GM21360 (cell line): ENCODE results near the gene AFAP1L2.

Experiments used
- ATAC-seq: cut with Tn5 transposase; IDR thresholded peaks from one replicate; pipeline ENCODE4 v1.9.1; 2021; ENCODE audit warnings: mild to moderate bottlenecking, moderate library complexity; ENCODE audit not compliant: unreplicated experiment

AFAP1L2 gene

GRCh38 chr10:114316744-114317143 lies 87.6 kb downstream of the AFAP1L2 start:
- ATAC-seq = no peak

DNA sequence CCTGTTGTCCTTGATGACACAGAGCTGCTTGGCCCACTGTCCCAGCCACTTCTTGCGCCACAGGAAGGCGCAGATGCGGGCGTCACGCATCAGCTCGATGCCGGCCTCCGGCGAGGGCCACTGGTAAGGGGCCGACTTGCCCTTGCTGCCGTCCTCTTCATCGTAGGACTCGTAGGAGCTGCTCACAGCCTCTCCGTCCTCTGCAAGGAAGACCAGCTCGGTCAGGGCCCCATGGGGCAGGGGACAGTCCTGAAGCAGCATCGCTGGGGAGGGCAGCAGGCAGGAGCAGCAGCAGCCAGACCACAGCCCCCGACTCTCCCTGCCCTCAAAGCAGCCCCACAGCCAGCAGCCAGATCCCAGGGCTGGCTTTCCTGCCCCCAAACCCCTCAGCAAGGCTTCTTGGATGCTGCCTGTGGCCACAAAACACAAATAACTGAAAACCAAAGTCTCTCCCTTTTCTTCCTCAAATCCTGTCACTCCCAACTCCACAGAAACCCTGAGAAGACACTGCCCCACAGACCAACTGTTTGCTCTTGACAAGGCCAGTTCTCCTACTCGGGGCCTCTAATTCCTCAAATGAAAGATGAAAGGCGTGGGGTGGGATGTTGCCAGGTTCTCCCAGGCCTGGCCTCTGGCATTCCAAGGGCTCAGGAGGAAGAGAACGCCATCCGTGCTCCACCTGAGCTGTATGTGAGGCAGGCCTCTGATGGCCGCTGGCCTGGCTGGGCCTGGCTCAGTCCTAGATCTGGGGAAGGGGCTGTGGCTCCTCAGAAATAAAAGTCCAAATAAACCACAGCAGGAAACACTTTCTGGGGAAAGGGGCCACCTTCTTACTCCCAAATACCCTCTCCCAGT lies 88.5 kb downstream of the AFAP1L2 start:
- ATAC-seq = no peak

DNA sequence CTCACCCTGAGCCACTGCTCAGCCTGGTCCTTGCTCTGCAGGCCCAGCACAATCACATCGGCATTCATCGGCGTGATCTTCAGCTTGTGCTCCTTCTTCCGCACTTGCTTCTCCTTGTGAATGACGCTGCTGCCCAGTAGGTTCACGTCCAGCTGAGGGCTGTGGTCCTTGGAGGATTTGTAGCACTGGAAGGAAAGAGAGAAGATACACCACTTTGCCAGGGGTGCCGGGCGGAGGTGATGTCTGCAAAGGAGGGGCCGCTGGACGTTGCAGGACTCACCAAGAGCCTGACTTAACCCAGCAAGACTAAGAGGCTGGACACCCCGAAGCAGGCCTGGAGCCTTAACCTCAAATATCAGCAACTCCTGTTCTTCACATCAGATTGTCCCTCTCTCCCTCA lies 90.4 kb downstream of the AFAP1L2 start:
- no peak for ATAC-seq

DNA sequence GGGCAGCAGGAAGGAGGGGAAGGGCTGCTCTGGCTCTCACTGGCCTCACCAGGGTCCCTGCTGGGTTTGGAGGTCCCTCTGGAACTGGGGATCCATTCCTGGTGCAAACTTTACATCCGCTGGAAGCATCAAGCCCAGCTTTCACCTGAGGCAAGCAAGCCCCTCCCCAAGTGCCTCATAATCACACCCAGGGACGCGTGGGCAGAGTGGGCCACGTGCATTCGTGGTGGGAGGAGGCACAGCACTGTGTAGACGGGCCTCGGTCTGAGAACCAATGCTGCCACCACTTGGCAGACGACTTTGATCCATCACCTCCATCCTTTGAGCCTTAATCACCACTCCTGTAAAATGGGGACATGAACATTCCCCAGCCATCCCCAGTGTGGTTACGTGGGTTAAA lies 91.2 kb downstream of the AFAP1L2 start:
- no peak for ATAC-seq

DNA sequence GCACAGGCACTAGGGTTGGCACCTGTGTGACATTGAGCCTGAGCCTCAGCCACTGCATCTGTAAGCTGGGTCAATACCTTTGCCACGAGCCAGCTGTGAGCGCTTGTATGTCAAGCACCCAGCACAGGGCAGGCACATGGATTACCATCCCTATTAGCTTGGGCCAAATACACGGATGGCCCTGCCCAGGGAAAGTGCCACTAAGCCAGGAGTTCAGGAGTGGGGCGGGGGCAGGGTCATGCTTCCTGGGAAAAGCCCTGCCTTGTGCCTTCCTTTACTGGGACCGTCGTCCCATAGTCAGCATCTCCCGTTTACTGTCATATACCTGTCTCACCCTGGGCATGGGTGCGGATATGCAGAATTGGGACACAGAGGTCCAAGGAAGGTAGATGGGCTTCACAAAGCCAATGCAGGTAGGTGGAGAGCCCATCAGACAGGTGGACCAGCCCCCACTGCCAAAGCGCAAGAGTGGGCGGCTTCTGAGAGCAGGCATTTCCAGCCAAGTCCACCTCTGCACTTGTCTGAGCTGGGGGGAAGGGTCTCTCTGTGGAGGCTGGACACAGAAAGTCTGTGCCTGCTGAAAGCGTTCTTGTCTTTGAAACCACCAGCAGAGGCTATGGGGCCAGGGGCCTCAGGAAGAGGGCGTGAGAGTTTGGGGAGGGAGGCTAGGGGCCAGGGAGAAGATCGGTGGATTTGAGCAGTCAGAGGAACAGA lies 92.6 kb downstream of the AFAP1L2 start:
- ATAC-seq = no peak

GRCh38 chr10:114311023-114311422 lies 93.3 kb downstream of the AFAP1L2 start:
- ATAC-seq = no peak

DNA sequence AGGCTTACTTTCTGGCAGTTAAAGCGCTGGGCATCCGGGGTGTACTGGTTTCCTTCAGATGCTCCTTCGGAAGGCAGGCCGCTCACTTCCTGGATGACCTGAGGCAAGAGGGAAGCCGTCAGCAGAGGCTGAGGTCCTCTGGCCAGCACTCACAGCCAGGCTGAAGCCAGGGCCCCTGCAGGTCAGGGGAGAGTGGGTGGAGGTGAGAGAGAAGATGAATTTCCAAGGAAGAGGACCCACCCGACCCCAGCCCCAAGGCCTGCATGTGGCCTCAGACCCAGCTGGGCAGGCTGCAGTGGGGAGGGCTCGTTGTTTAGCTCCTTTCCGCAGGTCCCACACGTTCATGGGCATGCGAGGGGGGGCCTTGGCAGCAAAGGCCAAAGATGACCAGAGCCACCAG lies 94.0 kb downstream of the AFAP1L2 start:
- no peak for ATAC-seq

DNA sequence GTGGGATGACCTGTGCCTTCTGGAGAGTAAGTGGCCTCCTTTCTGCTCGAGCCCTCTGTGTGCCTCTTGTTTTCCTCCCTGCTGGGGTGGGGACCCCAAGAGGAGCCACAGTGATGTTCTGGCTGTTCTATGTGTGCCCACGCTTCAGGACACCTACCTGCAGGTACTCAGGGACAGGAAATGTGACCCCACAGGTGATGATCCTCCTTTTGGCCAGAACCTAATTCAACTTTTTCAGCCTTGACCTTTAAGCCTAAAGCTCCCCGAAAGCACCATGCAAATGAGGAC lies 95.0 kb downstream of the AFAP1L2 start:
- ATAC-seq = no peak

- ATAC-seq = no peak
Measured at GRCh38 chr10:114308531-114309363, 95.6 kb downstream of the AFAP1L2 start.

GRCh38 chr10:114307731-114308130 lies 96.6 kb downstream of the AFAP1L2 start:
- no peak for ATAC-seq

DNA sequence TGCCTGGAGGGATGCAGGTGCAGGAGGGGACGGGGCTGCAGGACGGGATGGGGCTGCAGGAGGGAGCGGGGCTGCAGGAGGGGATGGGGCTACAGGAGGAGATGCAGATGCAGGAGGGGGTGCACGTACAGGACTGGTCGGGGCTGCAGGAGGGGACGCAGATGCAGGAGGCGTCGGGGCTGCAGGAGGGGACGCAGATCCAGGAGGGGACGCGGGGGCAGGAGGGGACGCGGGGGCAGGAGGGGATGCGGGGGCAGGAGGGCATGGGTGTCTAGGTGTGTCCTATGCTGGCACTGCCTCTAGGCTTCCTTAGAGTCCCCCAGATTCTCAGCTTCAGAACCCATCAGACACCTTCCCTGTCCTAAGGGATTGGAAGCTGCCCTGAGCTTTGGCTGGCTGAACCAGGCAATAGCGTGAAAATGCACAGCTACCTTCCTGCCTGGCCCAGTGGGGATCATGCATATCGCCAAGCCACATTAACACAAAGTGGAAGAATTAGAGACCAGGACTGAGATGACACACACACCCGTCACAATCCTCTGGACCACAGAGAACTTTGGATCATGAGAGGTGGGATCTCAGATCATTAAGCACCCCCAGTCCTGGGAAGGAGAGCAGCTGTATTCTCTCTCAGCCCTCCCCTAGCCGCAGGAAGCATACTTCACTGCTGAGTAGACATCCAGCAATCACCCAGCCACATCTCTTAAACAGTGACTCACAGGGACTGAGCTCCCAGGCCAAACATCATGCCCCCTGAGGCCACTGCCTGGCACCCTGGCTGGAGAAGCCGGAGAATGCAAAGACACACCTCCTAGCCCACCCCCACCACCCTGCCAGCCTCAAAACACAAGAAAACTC lies 98.0 kb downstream of the AFAP1L2 start:
- no peak for ATAC-seq

DNA sequence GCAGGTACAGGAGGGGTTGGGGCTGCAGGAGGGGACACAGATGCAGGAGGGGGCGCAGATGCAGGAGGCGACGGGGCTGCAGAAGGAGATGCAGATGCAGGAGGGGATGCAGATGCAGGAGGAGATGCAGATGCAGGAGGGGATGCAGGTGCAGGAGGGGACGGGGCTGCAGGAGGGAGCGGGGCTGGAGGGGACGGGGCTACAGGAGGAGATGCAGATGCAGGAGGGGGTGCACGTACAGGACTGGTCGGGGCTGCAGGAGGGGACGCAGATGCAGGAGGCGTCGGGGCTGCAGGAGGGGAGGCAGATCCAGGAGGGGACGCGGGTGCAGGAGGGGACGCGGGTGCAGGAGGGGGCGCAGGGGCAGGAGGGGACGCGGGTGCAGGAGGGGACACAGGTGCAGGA lies 98.8 kb downstream of the AFAP1L2 start:
- ATAC-seq = no peak

DNA sequence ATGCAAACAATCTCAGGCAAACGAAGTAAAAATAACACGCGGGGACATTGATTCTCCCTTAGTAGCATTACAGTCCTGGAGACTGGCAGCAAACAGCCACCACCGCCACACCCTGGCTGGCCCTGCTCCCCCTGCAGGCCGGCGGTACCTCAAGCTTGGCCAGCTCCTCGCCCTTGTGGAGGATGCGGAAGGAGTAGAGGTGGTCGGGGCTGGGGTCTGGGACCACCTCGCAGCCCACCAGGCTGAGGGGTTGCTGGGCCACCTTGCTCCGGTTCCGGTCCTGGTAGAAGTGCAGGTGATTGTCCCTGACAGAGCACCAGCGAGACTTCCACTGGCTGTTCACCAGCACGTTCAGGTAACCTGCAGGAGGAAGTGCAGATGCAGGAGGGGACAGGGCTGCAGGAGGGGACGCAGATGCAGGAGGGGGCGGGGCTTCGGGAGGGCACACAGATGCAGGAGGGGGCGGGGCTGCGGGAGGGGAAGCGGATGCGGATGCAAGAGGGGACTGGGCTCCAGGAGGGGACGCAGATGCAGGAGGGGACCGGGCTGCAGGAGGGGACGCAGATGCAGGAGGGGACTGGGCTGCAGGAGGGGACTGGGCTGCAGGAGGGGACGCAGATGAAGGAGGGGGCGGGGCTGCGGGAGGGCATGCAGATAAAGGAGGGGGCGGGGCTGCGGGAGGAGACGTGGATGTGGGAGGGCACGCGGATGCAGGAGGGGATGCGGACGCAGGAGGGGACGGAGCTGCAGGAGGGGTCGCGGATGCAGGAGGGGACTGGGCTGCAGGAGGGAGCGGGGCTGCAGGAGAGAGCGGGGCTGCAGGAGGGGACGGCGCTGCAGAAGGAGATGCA lies 99.5 kb downstream of the AFAP1L2 start:
- peak; percentile 69 for ATAC-seq

DNA sequence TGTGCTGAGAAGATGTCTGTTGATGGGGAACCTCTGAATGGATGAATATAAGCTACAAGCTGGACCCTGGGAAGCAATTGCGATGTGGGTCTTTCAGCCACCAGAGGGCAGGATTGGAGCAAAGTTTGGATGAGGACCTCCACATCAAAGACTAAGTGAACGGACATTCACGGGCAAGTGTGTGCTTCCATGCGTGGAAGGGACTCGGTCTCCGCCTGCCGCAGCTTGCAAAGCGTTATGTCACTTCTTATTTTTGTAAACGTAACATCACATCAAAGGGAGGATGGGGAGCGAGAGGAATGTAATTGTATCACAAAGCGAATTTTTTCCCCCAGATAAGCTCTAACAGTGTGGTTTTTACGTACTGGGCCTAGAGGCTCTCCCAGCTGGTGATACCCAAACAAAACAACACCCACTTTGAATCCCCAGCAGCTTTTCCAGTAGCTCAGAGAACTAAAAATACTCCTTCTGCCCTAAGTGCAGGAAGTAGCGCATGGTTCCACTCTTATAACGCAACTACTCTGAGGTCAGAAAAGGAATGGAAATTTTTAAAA lies 100.2 kb downstream of the AFAP1L2 start:
- peak; percentile 78 for ATAC-seq

DNA sequence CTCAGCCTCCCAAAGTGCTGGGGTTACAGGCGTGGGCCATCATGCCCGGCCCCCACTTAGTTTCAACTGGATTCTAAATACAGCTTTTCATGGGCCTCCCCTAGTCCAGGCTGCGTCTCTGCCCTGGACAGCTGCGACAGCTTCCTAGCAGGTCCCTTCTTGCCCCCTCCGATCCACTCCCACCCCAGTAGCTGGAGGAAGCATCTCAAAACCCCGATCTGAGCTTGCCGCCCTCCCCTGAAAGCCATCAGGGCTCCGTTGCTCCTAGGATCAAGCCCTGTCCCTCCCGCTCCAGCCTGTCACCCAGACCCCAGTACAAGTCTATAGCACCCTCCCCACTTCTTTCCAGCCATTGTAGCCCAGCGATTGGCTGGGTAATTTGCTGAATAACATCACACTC lies 100.7 kb downstream of the AFAP1L2 start:
- ATAC-seq = no peak

DNA sequence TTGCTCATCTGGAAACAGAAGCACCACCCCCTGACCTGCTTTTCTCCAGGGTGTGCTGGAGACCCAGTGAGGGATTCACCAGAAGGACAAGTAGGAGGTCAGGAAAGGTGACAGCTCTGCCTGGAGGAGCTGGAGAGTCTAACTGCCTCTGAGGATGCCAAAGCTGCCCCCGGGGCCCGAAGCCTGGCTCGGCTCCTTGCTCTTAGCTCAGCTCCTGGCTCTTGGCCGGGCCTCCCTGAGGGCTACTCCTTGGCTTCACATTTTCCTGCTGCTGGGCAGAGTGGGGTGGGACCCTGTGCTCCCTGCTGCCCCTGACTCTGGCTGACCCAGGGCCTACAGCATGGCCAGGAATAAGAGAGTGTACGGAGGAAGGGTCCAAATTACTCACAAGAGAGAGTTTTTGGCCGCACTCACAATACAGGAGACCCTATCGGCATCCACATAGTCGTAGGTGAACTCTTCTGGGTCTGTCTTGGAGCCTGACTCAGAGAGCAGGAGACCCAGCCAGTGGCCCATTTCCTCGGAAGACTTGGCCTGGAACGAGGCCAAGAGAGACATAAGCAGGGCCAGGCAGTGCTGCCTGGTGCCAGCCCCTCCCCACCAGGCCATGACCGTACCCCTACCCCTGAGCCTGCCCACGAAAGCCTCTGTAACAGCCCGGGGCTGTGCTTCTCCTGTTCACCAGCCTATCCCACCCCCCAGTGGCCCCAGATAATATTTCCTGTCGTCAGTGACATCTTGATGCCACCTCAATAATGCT lies 102.2 kb downstream of the AFAP1L2 start:
- ATAC-seq = no peak

DNA sequence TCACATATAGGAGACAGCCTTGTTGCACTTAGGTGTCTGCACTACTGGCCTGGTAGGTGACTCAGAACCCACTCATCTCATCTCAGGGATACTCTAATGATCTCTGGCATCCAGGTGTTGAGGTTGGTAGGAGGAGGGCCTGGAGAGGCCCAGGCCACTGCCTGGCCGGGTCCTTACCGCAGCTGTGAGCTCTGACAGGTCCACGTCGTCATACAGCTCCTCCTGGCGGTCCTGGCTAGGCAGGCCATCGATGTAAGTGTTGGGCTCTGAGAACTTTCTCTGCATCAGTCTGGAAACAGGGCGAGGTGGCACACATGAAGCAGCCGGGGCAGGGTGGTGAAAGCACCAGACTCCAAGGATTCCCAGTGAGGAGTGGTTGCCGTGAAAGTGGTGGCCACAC lies 103.1 kb downstream of the AFAP1L2 start:
- ATAC-seq = no peak

- no peak for ATAC-seq
Measured at GRCh38 chr10:114300036-114300645, 104.2 kb downstream of the AFAP1L2 start.
